A673 (cell line): ENCODE data around the gene PI4K2B. TPM values are rescaled to one million over a fixed set of nuclear protein-coding genes. Genes with fewer than 3 reads are reported as not detected.

ENCODE experiments used
- BruUV-seq: library from RNA; stranded (reverse); fragments of 400-500 nt; replicated peaks from 2 replicates; lab custom pipeline; 2021; lab: Mats Ljungman, UMichigan
- CTCF ChIA-PET: fragments of 300-600 bp; sonication (Branson Sonifier 250); formaldehyde crosslinking; loops from one replicate; lab custom pipeline; 2022; ENCODE audit warnings: antibody characterized with exemption; lab: Charles Lee
- POLR2A ChIA-PET: fragments of 300-600 bp; sonication (Branson Sonifier 250); formaldehyde crosslinking; loops from one replicate; lab custom pipeline; 2022; ENCODE audit warnings: antibody characterized with exemption; ENCODE audit not compliant: low non-redundant PET; lab: Charles Lee
- DNase-seq: peaks from one replicate; pipeline ENCODE4 v3.0.0-alpha.2; 2015; ENCODE audit warnings: low spot score
- H3K27ac ChIP-seq: fragments of 200-600 bp; sonication (generic); 2 replicates; pipeline ENCODE4 v1.5.1; 2016; ENCODE audit warnings: mixed run types, low read depth, mild to moderate bottlenecking, mixed read lengths, antibody characterized with exemption, low read length; ENCODE audit not compliant: poor library complexity, severe bottlenecking
- H3K27me3 ChIP-seq: fragments of 200-600 bp; sonication (generic); replicated peaks from 2 replicates; pipeline ENCODE4 v1.6.1; 2017; ENCODE audit warnings: mixed run types, low read depth, mild to moderate bottlenecking, mixed read lengths, antibody characterized with exemption, low read length; ENCODE audit not compliant: insufficient read depth, poor library complexity
- H3K36me3 ChIP-seq: fragments of 200-600 bp; sonication (generic); 2 replicates; pipeline ENCODE4 v1.6.1; 2016; ENCODE audit warnings: mixed run types, mild to moderate bottlenecking, mixed read lengths, antibody characterized with exemption, low read length; ENCODE audit not compliant: insufficient read depth, poor library complexity, severe bottlenecking
- H3K4me1 ChIP-seq: fragments of 200-600 bp; sonication (generic); 2 replicates; pipeline ENCODE4 v1.6.1; 2017; ENCODE audit warnings: mixed run types, mild to moderate bottlenecking, mixed read lengths, antibody characterized with exemption, low read length; ENCODE audit not compliant: insufficient read depth, poor library complexity, severe bottlenecking
- H3K4me3 ChIP-seq: fragments of 200-600 bp; sonication (generic); 2 replicates; pipeline ENCODE4 v1.5.1; 2016; ENCODE audit warnings: low read depth, mixed run types, mild to moderate bottlenecking, mixed read lengths, low read length; ENCODE audit not compliant: poor library complexity, severe bottlenecking
- H3K9me3 ChIP-seq: fragments of 200-600 bp; sonication (generic); 2 replicates; pipeline ENCODE4 v1.6.1; 2016; ENCODE audit warnings: mixed run types, low read depth, mild to moderate bottlenecking, mixed read lengths, antibody characterized with exemption, low read length; ENCODE audit not compliant: poor library complexity, severe bottlenecking
- CTCF ChIP-seq: fragments of 300-800, 200-600 bp; sonication (generic); conservative IDR thresholded peaks from 2 replicates; pipeline ENCODE4 v1.5.1; 2017; ENCODE audit warnings: low read depth, mild to moderate bottlenecking, antibody characterized with exemption, low read length, moderate library complexity, mixed read lengths
- EZH2 ChIP-seq: fragments of 200-600 bp; sonication (generic); IDR thresholded peaks from 2 replicates; pipeline ENCODE4 v1.6.1; 2017; ENCODE audit warnings: borderline replicate concordance, low read depth, mild to moderate bottlenecking, mixed read lengths, antibody characterized with exemption, low read length; ENCODE audit not compliant: poor library complexity, severe bottlenecking
- intact Hi-C: fragments of 100-400 bp; cut with micrococcal nuclease; formaldehyde crosslinking; loops from one replicate; pipeline ENCODE4 v1.10.0; 2022; ENCODE audit not compliant: unreplicated experiment
- total RNA-seq: library from RNA; stranded (reverse); gene quantifications from 2 replicates; pipeline ENCODE4 v1.2.3, GENCODE V29; 2021

PI4K2B gene
- total RNA-seq, 1 experiment from 2014 or later: 13.3 TPM

- intact Hi-C loops: loop anchor here (5.0 kb wide), 1 partner anchor 82 kb away; the partner anchor contains the start of gene ZCCHC4
- POLR2A ChIA-PET: no interaction called here
- Histone ChIP-seq H3K4me1 (no peaks in the 10 kb centered on the region), H3K27me3 (no peaks in the 10 kb centered on the region), H3K36me3 (no peaks in the 10 kb centered on the region), H3K4me3 (no peak overlapping the region), H3K9me3 (peaks cover 25% of the 10 kb centered on the region), H3K27ac (no peak overlapping the region)
- no TSS peak for BruUV-seq
- TF ChIP-seq CTCF: no peak
- TF ChIP-seq EZH2: no peak
- DNase-seq: no peak
- CTCF ChIA-PET: no interaction called here
Observed at GRCh38 chr4:25229804-25230203, 4.0 kb upstream of the PI4K2B start.

DNA sequence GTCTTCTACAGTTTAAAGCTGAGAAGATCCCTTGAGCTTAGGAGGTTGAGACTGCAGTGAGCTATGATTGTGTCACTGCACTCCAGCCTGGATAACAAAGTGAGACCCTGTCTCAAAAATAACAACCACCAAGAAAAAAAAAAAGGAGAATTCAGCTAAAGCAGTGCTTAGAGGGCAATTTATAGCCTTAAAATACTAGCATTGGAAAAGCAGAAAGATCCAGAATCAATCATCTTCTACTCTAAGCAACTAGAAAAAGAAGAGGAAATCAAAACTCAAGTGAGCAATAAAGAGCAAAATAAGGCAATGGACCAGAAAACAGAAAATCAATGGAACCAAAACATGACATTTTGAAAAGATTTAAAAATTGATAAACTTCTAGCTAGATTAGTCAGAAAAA is 639 bp upstream of the PI4K2B start:
- Histone ChIP-seq H3K9me3 (peaks cover 17% of the 10 kb centered on the region), H3K4me1 (peaks cover 11% of the 10 kb centered on the region), H3K27ac (no peak overlapping the region), H3K27me3 (no peaks in the 10 kb centered on the region), H3K36me3 (no peaks in the 10 kb centered on the region), H3K4me3 (no peak overlapping the region)
- BruUV-seq: no TSS peak
- ChIA-PET CTCF (interaction anchor here (1.1 kb wide), 1 partner anchor 79 kb away, joined by 3 read pairs; the partner anchor contains the start of gene ZCCHC4), POLR2A (no interaction called here)
- intact Hi-C loops: loop anchor here (5.0 kb wide), 1 partner anchor 79 kb away; the partner anchor contains the start of gene ZCCHC4
- DNase-seq: no peak
- TF ChIP-seq EZH2 (no peak), CTCF (no peak)

GRCh38 chr4:25234390-25235370 is 847 bp downstream of the PI4K2B start:
- POLR2A ChIA-PET: no interaction called here
- no peaks in the 10 kb centered on the region for H3K27me3 ChIP-seq
- peak; percentile 77 for DNase-seq
- intact Hi-C loops: loop anchor here (5.0 kb wide), 1 partner anchor 78 kb away; the partner anchor contains the start of gene ZCCHC4
- TF ChIP-seq EZH2 (no peak), CTCF (peak; percentile 36; the same call in 1 of the 2 replicates)
- peak overlapping the region; percentile 74 for H3K27ac ChIP-seq
- peak overlapping the region; percentile 60 for H3K4me3 ChIP-seq
- TSS peak; percentile 61 for BruUV-seq
- no peaks in the 10 kb centered on the region for H3K36me3 ChIP-seq
- CTCF ChIA-PET: interaction anchor here (0.6 to 1.0 kb wide), 2 partner anchors 25 to 78 kb away, joined by 3 to 6 read pairs; partner anchors contain the start of gene ZCCHC4
- peaks cover 11% of the 10 kb centered on the region for H3K4me1 ChIP-seq
- H3K9me3 ChIP-seq: peaks cover 17% of the 10 kb centered on the region
